NCI-H1092 treated with DMSO at 0.1 percent for 48 hours (cell line): ENCODE measurements around the gene SLC9A6.
A peak's percentile ranks its signal among the peaks of the same experiment; 100 is the strongest.

Source experiments
- DNase-seq: peaks from one replicate; lab custom pipeline; 2025; lab: John Stamatoyannopoulos, UW

SLC9A6 gene

DNA sequence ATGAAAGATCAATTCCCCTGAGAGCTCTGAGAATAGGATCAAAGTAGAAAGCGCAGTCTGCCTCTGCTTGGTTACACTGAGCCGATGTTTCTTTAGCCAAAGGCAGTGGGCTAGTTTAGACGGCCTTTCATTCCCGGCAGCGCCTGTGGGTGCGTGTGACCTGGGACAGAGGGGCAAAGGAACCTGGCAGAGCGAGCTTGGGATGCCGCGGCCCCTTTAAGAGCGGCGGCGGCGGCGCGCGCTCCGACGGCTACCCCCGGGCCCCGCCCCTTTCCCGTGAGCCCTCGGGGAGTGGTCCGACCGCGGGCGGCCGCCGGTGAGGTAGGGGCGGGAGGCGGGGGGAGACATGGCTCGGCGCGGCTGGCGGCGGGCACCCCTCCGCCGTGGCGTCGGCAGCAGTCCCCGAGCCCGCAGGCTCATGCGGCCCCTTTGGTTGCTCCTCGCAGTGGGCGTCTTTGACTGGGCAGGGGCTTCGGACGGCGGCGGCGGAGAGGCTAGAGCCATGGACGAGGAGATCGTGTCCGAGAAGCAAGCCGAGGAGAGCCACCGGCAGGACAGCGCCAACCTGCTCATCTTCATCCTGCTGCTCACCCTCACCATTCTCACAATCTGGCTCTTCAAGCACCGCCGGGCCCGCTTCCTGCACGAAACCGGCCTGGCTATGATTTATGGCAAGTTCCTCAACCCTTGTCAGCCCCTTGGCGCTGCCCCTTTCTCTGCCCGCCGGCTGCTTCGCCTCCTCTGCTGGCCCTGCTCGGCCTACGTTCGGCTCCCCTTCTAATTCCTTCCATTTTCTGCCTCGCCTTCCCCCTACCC is at the start of gene SLC9A6:
Gene SLC9A6, plus strand, starts transcription at position 279 of the 816 bp plus-strand sequence. Its CDS starts 224 bp downstream, at position 503.
- DNase-seq = peak; percentile 75

- no peak for DNase-seq
These were observed 40.7 kb upstream of the SLC9A6 start for GRCh38 chrX:135944486-135944885.

DNA sequence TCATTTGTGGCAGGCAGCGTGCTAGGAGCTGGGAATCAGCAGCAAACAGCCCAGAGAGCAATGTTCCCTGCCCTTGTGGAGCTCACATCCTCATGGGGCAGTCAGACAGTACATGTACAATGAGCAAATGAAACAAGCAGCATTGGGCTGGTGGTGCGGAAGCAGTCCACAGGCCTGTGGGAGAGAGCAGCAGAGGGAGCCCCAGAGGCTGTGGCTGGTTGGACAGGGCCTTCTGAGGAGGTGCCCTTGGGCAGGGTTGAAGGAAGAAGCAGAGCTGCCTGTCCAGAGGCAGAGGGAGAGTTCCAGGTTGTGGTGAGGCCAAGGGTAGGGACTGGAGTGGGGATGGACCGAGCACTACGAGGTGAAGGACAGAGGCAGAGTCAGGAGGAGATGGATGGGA is 33.9 kb upstream of the SLC9A6 start:
- no peak for DNase-seq

GRCh38 chrX:135973025-135973547 is 12.1 kb upstream of the SLC9A6 start:
- peak; percentile 36 for DNase-seq

DNA sequence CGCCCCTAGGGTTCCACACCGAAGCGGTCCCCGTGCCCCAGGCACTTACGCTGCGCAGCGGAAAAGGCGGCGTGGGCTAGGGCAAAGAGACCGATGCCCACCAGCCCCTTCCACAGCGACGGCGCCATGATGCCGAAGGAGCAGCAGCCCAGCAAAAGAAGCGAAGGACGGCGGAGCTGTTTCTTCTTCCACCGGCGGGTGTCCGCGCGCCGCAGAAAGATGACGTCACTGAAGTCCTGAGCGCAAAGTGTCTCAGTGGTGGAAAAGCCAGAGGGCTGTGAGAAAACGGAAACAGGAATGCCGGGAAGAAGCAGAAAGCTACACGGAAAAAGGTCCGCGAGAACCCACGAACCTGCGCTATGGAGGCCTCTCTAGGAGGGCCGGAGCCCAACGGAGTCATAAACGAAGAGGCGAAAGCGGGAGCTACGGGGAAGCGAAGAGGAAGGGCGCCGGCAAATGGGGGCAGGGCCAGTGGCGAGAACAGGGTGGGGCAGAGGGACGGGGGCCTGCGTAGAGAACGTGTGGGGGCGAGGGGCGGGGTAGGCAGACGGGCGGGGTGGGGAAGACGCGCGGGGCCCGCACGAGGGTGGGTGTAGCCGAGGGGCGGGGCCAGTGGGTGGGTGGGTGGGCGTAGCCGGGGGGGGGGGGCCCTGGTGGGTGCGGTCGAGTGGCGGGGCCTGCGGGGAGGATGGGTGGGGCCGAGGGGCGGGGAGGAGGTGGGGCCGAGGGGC is 11.5 kb upstream of the SLC9A6 start, which contains the start of gene MMGT1:
Gene MMGT1, minus strand, starts transcription at position 441 of the 731 bp plus-strand sequence. Its CDS starts 313 bp downstream, at position 128.
- DNase-seq = peak; percentile 88

DNA sequence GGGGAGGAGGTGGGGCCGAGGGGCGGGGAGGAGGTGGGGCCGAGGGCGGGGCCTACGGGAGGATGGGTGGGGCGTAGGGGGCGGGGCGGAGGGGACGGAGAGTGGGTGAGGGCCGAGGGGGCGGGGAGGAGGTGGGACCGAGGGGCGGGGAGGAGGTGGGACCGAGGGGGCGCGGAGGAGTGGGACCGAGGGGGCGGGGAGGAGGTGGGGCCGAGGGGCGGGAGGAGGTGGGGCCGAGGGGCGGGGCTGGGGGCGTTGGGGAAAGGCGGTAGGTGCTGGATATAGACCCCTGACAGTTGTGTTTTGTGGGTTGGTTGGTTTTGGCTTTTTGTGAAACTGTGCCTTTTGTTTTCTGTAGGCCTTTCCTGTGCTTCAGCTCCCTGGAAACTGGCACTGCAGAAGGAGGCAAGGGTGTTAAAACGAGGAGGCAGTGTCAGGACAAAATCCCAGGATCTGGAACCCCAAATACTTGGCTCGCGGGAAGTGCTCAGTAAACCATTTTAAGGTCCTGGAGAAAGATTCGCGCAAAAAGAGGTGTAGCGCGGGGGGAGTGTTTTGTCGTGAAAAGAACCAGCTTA is 10.9 kb upstream of the SLC9A6 start:
- DNase-seq = peak; percentile 31

DNA sequence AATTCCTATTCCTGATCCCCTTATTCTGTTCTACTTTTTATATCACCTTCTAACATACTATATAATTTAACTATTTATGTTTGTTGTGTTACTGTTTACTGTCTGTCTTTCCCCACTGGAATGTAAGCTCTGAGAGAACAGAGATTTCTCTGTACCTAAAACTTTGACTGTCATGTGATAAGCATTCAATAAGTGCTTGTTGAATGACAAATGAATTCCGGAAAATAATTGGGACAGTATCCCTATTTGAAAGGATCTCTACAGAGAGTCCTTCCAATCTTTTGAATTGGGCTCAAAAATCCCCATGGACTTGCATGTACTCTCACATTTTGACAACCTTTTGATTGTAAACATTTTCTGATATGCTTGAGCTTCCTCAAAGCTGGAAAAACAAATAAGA is 9.8 kb upstream of the SLC9A6 start:
- no peak for DNase-seq

DNA sequence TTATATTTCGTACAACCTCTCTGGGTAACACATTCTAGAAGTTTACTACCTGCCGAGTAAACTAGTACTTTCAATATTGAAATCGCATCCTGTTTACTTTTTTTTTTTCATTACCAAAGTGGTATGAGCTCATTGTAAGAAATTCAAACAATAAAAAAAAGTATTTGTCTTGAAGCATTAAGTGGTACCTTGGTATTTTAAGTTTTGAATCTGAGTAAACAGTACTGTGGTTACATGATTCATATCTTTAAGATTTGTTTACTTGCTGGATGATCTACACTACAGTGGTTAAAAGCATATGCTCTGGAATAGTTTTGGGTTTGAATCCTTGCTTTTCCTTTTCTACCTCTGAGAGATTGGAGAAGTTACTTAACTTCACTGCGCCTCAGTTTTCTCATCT is 7.6 kb upstream of the SLC9A6 start:
- DNase-seq = no peak

DNA sequence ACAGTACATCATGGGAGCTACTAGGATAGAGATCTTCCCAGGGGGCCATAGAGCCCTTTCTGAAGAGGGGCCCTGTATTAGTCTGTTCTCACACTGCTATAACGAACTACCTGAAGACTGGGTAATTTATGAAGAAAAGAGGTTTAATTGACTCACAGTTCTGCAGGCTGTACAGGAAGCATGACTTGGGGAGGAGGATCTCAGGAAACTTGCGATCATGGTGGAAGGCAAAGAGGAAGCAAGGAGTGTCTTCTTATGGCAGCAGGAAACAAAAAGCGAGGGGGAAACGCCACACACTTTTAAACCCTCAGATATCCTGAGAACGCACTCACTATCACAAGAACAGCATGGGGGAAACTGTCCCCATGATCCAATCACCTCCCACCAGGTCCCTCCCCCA is 4.2 kb upstream of the SLC9A6 start:
- no peak for DNase-seq

DNA sequence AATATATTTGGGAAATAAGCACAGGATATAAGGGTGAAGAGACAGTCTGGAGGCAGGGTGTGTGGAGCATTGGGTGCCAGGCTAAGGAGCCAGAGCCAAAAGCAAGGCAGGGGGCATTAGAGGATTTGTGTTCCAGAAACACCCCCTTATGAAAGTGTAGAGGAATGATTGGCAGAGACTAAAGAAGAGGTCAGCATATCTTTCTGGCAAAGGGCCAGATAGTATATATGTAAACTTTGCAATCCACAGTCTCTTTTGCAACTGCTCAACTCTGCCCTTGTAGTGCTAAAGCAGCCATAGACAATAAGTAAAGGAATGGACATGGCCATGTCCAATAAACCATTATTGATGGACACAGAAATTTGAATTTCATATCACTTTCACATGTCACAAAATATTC is 3.6 kb upstream of the SLC9A6 start:
- no peak for DNase-seq

DNA sequence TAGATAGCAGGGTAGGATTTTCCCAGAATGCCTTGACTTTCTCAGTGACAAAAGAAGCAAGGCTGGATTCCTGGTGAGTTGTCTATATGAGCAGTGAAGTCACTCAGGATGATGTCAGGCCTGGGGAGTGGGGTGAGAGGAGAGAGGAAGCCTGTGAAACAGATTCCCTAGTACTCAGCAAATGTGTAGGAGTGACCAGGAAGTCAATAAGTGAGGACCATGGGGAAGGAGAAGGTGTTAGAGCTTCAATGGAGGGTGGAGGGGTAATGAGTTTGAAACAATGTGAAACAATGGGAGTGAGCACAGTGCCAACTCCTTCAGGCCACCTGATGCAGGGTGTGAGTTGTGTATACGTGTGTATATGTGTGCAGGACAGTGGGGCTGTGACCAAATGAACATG is 2.4 kb upstream of the SLC9A6 start:
- DNase-seq = no peak

GRCh38 chrX:135984256-135984655 is 979 bp upstream of the SLC9A6 start:
- no peak for DNase-seq

DNA sequence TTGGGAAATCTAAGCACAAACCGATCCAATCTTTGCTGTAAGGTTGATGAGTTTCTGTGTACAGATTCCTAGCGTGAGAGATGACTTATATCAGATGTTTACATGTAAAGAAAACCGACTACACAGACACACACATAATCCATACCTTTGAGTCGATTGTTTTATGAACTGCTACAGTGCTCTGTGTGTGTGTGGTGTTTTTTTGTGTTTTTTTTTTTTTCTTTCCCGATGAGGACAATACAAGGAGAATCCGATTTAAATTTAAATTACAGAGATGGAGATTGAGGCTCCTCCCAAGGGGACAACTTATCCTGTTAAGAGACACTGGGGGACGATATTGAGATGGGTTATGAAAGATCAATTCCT is 461 bp upstream of the SLC9A6 start:
- DNase-seq = no peak

DNA sequence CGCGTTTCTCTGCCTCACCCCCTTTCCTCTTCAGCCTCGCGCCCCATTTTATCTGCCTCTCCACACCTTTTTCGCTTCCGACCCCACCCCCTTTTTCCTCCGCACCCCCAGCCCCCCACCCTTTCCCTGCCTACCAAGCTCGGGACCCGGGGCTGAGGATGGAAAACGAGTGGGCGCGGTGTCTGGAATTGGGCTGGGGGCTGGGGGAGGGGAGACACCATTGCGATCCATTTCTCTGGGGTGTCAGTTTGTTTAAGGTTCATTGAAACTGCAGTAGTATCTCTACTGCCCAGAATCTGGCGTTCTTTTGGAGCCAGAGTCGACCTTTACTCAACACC is 707 bp downstream of the SLC9A6 start:
- DNase-seq = no peak

- no peak for DNase-seq
These were observed 3.0 kb downstream of the SLC9A6 start for GRCh38 chrX:135988245-135988644.

DNA sequence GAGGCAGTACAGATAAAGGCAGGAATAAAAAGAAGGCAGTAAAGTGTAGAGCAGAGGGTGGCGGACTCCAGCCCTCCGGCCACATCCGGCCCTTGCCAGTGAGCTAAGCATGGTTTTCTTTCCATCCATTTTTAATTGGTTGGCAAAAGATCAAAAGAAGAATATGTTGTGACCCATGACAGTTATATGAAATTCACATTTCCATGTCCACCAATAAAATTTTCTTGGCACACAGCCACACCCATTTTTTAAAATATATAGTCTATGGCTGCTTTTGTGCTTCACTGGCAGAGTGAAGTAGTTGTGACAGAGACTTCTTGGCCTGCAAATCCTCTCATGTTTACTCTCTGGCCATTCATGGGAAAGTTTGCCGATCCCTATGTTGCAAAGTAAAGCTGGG is 29.8 kb downstream of the SLC9A6 start:
- no peak for DNase-seq

- no peak for DNase-seq
These were observed 31.6 kb downstream of the SLC9A6 start for GRCh38 chrX:136016881-136017280.

DNA sequence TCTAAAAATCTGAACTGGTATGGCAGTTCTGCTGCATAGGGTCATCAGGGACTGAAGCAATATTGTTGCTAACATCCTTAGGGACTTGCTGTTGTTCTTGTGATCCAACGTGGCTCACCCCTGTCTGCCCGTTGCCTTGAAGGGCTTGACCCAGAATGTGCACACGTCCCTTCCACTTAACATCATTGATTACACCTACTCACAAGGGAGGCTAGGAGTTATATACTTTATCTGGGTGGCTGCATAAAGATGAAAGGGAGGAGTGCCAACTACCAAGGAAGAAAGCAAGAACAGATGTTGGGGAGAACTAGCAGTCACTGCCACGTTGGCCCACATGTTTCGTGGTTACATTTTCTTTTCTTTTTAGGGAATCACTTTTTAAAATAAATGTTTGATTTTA is 34.0 kb downstream of the SLC9A6 start:
- DNase-seq = no peak

- DNase-seq = no peak
These were observed 35.9 kb downstream of the SLC9A6 start for GRCh38 chrX:136021160-136021559.

DNA sequence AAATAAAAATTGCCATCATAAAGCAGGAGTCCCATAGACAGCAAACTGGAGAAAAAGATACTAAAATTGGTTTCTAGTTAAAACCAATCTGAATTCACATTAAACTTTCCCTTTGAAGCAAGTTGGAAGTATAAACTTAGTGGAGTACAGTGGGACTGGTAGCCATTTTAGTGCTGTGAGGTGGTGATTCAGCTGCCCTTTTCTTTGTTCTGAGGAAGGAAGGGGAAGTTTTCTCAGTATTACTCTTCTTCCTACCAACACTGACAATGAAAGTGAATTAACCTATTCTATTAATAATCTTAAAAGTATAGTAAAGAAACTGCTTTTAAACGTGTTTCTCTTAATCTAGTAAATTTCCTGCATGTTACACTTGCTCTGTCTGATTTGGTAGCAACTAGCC is 36.7 kb downstream of the SLC9A6 start:
- DNase-seq = no peak

DNA sequence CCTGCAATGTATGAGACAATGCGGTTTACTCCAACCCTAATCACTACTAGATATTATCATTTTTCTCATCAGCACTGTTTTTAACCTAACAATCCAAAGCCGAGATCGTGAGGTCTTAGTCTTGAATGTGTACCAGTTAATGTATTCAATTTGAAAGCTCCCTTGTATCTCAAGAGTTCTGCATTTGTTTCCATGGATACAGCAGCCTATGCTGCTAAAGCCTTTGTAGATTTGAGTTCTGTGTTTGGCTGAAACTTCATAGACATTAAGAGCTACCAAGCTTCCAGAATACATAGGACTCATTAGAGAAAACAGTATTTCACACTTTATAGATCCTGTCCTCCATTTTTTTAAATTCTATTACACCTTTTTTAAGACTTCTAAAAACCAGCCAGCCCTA is 39.9 kb downstream of the SLC9A6 start:
- DNase-seq = no peak

DNA sequence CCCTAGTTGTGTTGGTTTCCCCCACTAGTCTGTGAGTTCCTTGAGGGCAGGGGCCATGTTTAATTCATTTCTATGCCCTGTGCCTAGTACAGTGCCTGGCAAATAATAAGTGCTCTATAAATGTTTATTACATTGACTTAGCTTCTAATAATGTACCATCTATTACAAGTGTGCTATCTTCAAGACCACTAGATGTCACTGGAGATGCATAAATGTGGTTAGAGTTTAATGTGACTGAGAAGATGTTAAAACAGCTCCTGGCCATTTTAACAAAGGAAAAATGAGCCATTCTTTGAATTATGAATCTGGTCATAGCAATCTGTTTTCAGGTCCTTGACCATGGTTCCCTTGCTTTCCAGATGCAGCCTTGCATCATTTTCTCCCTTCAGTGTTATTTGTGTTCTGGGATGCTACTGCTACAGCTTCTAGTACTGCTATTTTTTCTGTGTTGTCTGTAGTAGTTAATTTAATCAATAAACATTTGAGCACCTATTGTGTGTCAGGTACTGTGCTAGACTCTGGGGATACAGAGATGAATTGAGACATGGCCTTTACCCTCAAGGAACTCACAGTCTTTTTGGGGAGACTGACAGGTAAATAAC is 43.2 kb downstream of the SLC9A6 start:
- peak; percentile 40 for DNase-seq

GRCh38 chrX:136029766-136030165 is 44.5 kb downstream of the SLC9A6 start:
- no peak for DNase-seq
